Skin epidermis (tissue), 12 donors: ENCODE results near the gene IP6K3.

Experiments used
- H3K27ac ChIP-seq, 21 experiments: fragments of 200-600 bp; sonication (generic) in 11 of 21; one replicate each; pipeline ENCODE4 v1.5.0; 2020; ENCODE audit warnings: mild to moderate bottlenecking in 3 of 21, inconsistent platforms in 2 of 21, moderate library complexity in 2 of 21
- H3K4me3 ChIP-seq, 7 experiments: fragments of 200-600 bp; sonication (generic) in 2 of 7; one replicate each; pipeline ENCODE4 v1.5.0; 2020; ENCODE audit warnings: inconsistent platforms in 2 of 7, mild to moderate bottlenecking in 2 of 7, moderate library complexity in 1 of 7

IP6K3 gene

GRCh38 chr6:33744001-33744848, 2.5 kb downstream of the IP6K3 start:
- H3K4me3 ChIP-seq, result no peak overlapping the region

GRCh38 chr6:33742837-33743236, 3.9 kb downstream of the IP6K3 start:
- Histone ChIP-seq H3K4me3 (no peak overlapping the region), H3K27ac (peak overlapping the region in 1 of 21 experiments; percentile 12)

More at GRCh38 chr6:33744001-33744848, 2.5 kb downstream of the IP6K3 start:
- peak overlapping the region in 9 of 21 experiments; percentile 9 to 64 (median 55) for H3K27ac ChIP-seq

- no peak overlapping the region for H3K4me3 ChIP-seq
Measured at GRCh38 chr6:33742092-33742491, 4.6 kb downstream of the IP6K3 start.

GRCh38 chr6:33740794-33741193, 5.9 kb downstream of the IP6K3 start:
- Histone ChIP-seq H3K27ac (no peak overlapping the region), H3K4me3 (no peak overlapping the region)

More at GRCh38 chr6:33742092-33742491, 4.6 kb downstream of the IP6K3 start:
- H3K27ac ChIP-seq, result no peak overlapping the region

- H3K27ac ChIP-seq, result peak overlapping the region in 1 of 21 experiments; percentile 18
- no peak overlapping the region for H3K4me3 ChIP-seq
Measured at GRCh38 chr6:33740204-33740608, 6.5 kb downstream of the IP6K3 start.

GRCh38 chr6:33739571-33739970, 7.1 kb downstream of the IP6K3 start:
- Histone ChIP-seq H3K4me3 (no peak overlapping the region), H3K27ac (peak overlapping the region in 1 of 21 experiments; percentile 18)

GRCh38 chr6:33738879-33739278, 7.8 kb downstream of the IP6K3 start:
- Histone ChIP-seq H3K27ac (no peak overlapping the region), H3K4me3 (no peak overlapping the region)

- Histone ChIP-seq H3K27ac (no peak overlapping the region), H3K4me3 (no peak overlapping the region)
Measured at GRCh38 chr6:33738153-33738552, 8.6 kb downstream of the IP6K3 start.

GRCh38 chr6:33737267-33738026, 9.3 kb downstream of the IP6K3 start:
- no peak overlapping the region for H3K4me3 ChIP-seq
- H3K27ac ChIP-seq, result no peak overlapping the region

GRCh38 chr6:33735216-33735615, 11.5 kb downstream of the IP6K3 start:
- Histone ChIP-seq H3K4me3 (no peak overlapping the region), H3K27ac (no peak overlapping the region)

- no peak overlapping the region for H3K27ac ChIP-seq
- no peak overlapping the region for H3K4me3 ChIP-seq
Measured at GRCh38 chr6:33733709-33734007, 13.0 kb downstream of the IP6K3 start.

GRCh38 chr6:33732817-33733708, 13.6 kb downstream of the IP6K3 start:
- H3K4me3 ChIP-seq, result no peak overlapping the region
- H3K27ac ChIP-seq, result no peak overlapping the region

GRCh38 chr6:33732385-33732784, 14.3 kb downstream of the IP6K3 start:
- no peak overlapping the region for H3K4me3 ChIP-seq
- H3K27ac ChIP-seq, result no peak overlapping the region

GRCh38 chr6:33731751-33732282, 14.9 kb downstream of the IP6K3 start:
- no peak overlapping the region for H3K27ac ChIP-seq

GRCh38 chr6:33731035-33731434, 15.7 kb downstream of the IP6K3 start:
- Histone ChIP-seq H3K4me3 (no peak overlapping the region), H3K27ac (no peak overlapping the region)

More at GRCh38 chr6:33731751-33732282, 14.9 kb downstream of the IP6K3 start:
- H3K4me3 ChIP-seq, result no peak overlapping the region

- no peak overlapping the region for H3K27ac ChIP-seq
- no peak overlapping the region for H3K4me3 ChIP-seq
Measured at GRCh38 chr6:33730611-33731010, 16.1 kb downstream of the IP6K3 start.

GRCh38 chr6:33729059-33729458, 17.6 kb downstream of the IP6K3 start:
- H3K27ac ChIP-seq, result no peak overlapping the region
- H3K4me3 ChIP-seq, result no peak overlapping the region

GRCh38 chr6:33728438-33728837, 18.3 kb downstream of the IP6K3 start:
- no peak overlapping the region for H3K27ac ChIP-seq
- no peak overlapping the region for H3K4me3 ChIP-seq

- Histone ChIP-seq H3K27ac (no peak overlapping the region), H3K4me3 (no peak overlapping the region)
Measured at GRCh38 chr6:33727932-33728331, 18.8 kb downstream of the IP6K3 start.

- H3K27ac ChIP-seq, result no peak overlapping the region
- no peak overlapping the region for H3K4me3 ChIP-seq
Measured at GRCh38 chr6:33727126-33727525, 19.6 kb downstream of the IP6K3 start.
